ENCODE data around the gene AKIRIN2.

GRCh38 chr6:87741001-87741650 is 39.1 kb upstream of the AKIRIN2 start:
- TF ChIP-seq, protein P1, sequence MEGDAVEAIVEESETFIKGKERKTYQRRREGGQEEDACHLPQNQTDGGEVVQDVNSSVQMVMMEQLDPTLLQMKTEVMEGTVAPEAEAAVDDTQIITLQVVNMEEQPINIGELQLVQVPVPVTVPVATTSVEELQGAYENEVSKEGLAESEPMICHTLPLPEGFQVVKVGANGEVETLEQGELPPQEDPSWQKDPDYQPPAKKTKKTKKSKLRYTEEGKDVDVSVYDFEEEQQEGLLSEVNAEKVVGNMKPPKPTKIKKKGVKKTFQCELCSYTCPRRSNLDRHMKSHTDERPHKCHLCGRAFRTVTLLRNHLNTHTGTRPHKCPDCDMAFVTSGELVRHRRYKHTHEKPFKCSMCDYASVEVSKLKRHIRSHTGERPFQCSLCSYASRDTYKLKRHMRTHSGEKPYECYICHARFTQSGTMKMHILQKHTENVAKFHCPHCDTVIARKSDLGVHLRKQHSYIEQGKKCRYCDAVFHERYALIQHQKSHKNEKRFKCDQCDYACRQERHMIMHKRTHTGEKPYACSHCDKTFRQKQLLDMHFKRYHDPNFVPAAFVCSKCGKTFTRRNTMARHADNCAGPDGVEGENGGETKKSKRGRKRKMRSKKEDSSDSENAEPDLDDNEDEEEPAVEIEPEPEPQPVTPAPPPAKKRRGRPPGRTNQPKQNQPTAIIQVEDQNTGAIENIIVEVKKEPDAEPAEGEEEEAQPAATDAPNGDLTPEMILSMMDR (IDR thresholded peaks at IDR 0.05; ENCODE audit: insufficient read depth, low read length), result no peak
- no peak for TF ChIP-seq POLR2AphosphoS5 (IDR thresholded peaks at IDR 0.05; ENCODE audit: low read depth)
- TF ChIP-seq SPI1 (IDR thresholded peaks at IDR 0.05; ENCODE audit: borderline replicate concordance, low read depth), result no peak
- TF ChIP-seq REST (IDR thresholded peaks at IDR 0.05; ENCODE audit: insufficient replicate concordance, low read depth), result no peak
